Osteoblast (primary cell): Measurements from ENCODE around the gene C10orf88. TPM values are rescaled to one million over a fixed set of nuclear protein-coding genes. Genes with fewer than 3 reads are reported as not detected.

Experiments
- DNase-seq: peaks from one replicate; pipeline ENCODE4 v3.0.0; 2011; ENCODE audit warnings: low spot score, mixed read lengths; ENCODE audit not compliant: insufficient read length; ENCODE audit errors: missing footprints
- H2AFZ ChIP-seq: 2 replicates; pipeline ENCODE4 v1.6.0; 2011; ENCODE audit warnings: mild to moderate bottlenecking, low read length
- H3K27ac ChIP-seq: 2 replicates; pipeline ENCODE4 v1.5.1; 2011; ENCODE audit warnings: mild to moderate bottlenecking, low read depth, low read length, moderate library complexity
- H3K27me3 ChIP-seq: 2 replicates; pipeline ENCODE4 v1.6.0; 2012; ENCODE audit warnings: mild to moderate bottlenecking, control low read depth, inconsistent platforms, low read length, moderate library complexity; ENCODE audit not compliant: insufficient read depth
- H3K36me3 ChIP-seq: 2 replicates; pipeline ENCODE4 v1.5.1; 2011; ENCODE audit warnings: mild to moderate bottlenecking, low read length, control low read depth, moderate library complexity; ENCODE audit not compliant: insufficient read depth
- H3K4me1 ChIP-seq: 2 replicates; pipeline ENCODE4 v1.5.1; 2011; ENCODE audit warnings: mild to moderate bottlenecking, low read length, control low read depth, moderate library complexity; ENCODE audit not compliant: insufficient read depth
- H3K4me2 ChIP-seq: 2 replicates; pipeline ENCODE4 v1.6.0; 2011; ENCODE audit warnings: mild to moderate bottlenecking, low read length; ENCODE audit not compliant: insufficient read depth
- H3K4me3 ChIP-seq: fragments of 200-600 bp; sonication (generic); 3 replicates; pipeline ENCODE4 v1.5.1; 2012; ENCODE audit warnings: mild to moderate bottlenecking, low read length, inconsistent platforms; ENCODE audit not compliant: insufficient read depth
- H3K79me2 ChIP-seq: 2 replicates; pipeline ENCODE4 v1.6.0; 2012; ENCODE audit warnings: mild to moderate bottlenecking, low read length, control low read depth, inconsistent platforms; ENCODE audit not compliant: insufficient read depth
- H3K9me3 ChIP-seq: 2 replicates; pipeline ENCODE4 v1.5.1; 2011; ENCODE audit warnings: low read depth, low read length, control low read depth
- H4K20me1 ChIP-seq: 2 replicates; pipeline ENCODE4 v1.6.0; 2012; ENCODE audit warnings: mild to moderate bottlenecking, low read length, control low read depth; ENCODE audit not compliant: insufficient read depth
- total RNA-seq: library from RNA; depleted of rRNA; stranded (reverse); fragments of >200 nt; gene quantifications from 2 replicates; pipeline ENCODE4 v1.2.3, GENCODE V29; 2012
- TF ChIP-seq, protein P1 (sequence below): IDR thresholded peaks from 2 replicates; pipeline ENCODE4 v1.5.1; 2011; ENCODE audit warnings: mild to moderate bottlenecking, low read depth, low read length, moderate library complexity; ENCODE audit errors: extremely low read depth

C10orf88 gene
- total RNA-seq, 1 donor, result 6.5 TPM

DNA sequence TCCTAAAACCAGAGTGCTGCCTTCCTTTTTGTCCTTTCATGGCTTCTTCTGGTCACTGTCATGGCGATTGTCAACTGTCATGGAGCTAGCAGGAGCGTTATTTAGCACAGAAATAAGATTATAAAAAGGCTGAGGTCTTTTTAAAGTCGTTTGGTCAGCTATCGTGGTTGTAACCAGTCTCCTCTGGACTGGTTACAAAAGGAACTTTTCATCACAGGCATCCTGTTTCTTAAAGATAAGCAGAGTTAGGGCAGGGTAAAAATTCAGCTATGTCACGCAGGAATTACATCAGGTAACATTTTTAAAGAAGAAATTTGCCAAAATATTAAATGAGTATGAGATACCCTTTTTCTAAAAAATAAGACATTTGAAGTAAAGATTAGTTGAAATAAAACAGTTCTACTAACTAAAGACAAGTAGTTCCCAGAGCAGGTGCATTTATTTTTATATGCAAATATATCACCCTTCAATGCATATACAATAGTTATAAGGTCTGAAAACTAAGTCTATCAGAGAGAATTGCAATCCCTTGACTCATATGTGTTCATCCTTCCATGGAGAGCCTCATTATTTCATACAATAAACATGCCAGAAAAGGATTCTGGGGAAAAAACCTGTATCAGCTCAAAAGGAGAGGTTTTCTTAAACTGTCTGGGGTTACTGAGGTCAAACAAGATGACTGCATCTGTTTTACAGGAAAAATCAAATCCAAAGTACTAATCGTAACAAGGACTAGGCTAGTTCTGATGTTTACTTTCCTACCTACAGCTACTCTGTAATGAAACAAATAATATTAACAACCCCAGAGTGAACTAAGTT is 22.7 kb downstream of the C10orf88 start:
- no peaks in the 10 kb centered on the region for H3K4me1 ChIP-seq
- H2AFZ ChIP-seq, result no peak overlapping the region
- H4K20me1 ChIP-seq, result no peaks in the 10 kb centered on the region
- TF ChIP-seq, protein P1, sequence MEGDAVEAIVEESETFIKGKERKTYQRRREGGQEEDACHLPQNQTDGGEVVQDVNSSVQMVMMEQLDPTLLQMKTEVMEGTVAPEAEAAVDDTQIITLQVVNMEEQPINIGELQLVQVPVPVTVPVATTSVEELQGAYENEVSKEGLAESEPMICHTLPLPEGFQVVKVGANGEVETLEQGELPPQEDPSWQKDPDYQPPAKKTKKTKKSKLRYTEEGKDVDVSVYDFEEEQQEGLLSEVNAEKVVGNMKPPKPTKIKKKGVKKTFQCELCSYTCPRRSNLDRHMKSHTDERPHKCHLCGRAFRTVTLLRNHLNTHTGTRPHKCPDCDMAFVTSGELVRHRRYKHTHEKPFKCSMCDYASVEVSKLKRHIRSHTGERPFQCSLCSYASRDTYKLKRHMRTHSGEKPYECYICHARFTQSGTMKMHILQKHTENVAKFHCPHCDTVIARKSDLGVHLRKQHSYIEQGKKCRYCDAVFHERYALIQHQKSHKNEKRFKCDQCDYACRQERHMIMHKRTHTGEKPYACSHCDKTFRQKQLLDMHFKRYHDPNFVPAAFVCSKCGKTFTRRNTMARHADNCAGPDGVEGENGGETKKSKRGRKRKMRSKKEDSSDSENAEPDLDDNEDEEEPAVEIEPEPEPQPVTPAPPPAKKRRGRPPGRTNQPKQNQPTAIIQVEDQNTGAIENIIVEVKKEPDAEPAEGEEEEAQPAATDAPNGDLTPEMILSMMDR, result no peak
- H3K4me3 ChIP-seq, result no peak overlapping the region
- no peak for DNase-seq
- H3K27me3 ChIP-seq, result no peaks in the 10 kb centered on the region
- H3K9me3 ChIP-seq, result no peaks in the 10 kb centered on the region
- no peak overlapping the region for H3K4me2 ChIP-seq
- H3K27ac ChIP-seq, result no peak overlapping the region
- peaks cover 2% of the 10 kb centered on the region for H3K79me2 ChIP-seq
- H3K36me3 ChIP-seq, result no peaks in the 10 kb centered on the region

DNA sequence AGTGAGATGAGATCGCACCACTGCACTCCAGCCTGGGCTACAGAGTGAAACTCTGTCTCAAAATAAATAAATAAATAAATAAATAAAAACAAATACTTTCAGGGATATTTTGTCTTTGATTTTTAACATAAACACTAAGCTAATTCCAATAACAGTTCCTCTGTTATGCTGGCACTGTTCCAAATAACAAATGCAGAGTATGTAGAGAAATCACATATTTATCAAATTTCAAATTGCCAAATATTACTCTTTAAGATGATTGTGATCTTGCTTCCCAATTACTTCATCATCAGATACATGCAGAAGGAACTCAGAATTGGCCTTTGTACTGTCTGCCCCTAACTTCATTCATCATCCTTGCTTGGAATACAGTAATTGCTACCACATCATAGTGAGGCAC is 23.9 kb downstream of the C10orf88 start:
- Histone ChIP-seq H3K4me1 (no peaks in the 10 kb centered on the region), H3K4me3 (no peak overlapping the region), H3K27ac (no peak overlapping the region), H3K27me3 (no peaks in the 10 kb centered on the region), H3K9me3 (no peaks in the 10 kb centered on the region), H3K36me3 (no peaks in the 10 kb centered on the region), H2AFZ (no peak overlapping the region), H3K4me2 (no peak overlapping the region), H4K20me1 (no peaks in the 10 kb centered on the region), H3K79me2 (peaks cover 2% of the 10 kb centered on the region)
- no peak for DNase-seq
- TF ChIP-seq, protein P1, result no peak

DNA sequence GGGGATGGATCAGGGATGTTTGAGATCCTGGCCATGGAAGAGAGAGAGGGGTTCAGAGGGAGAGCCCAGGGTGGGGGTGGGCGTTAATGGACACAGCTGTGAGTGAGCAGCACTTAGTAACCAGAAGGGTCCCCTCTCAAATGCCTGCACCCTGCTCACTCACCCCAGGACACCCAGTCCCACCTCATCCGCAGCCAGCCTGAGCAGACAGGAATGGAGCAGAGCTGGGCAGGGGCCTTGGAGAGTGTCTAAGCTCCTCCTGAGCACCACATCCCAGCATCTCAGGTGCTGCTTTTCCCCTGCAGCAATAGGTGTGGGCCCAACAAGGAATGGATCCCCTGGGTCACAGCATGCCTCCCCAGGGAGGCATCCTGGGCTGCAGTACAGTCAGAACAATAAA is 38.3 kb downstream of the C10orf88 start:
- TF ChIP-seq, protein P1, result no peak
- H2AFZ ChIP-seq, result no peak overlapping the region
- no peaks in the 10 kb centered on the region for H3K36me3 ChIP-seq
- H3K79me2 ChIP-seq, result no peaks in the 10 kb centered on the region
- peaks cover 2% of the 10 kb centered on the region for H4K20me1 ChIP-seq
- no peaks in the 10 kb centered on the region for H3K9me3 ChIP-seq
- H3K27ac ChIP-seq, result no peak overlapping the region
- no peak overlapping the region for H3K4me2 ChIP-seq
- H3K4me3 ChIP-seq, result no peak overlapping the region
- H3K27me3 ChIP-seq, result no peaks in the 10 kb centered on the region
- H3K4me1 ChIP-seq, result no peaks in the 10 kb centered on the region
- no peak for DNase-seq

DNA sequence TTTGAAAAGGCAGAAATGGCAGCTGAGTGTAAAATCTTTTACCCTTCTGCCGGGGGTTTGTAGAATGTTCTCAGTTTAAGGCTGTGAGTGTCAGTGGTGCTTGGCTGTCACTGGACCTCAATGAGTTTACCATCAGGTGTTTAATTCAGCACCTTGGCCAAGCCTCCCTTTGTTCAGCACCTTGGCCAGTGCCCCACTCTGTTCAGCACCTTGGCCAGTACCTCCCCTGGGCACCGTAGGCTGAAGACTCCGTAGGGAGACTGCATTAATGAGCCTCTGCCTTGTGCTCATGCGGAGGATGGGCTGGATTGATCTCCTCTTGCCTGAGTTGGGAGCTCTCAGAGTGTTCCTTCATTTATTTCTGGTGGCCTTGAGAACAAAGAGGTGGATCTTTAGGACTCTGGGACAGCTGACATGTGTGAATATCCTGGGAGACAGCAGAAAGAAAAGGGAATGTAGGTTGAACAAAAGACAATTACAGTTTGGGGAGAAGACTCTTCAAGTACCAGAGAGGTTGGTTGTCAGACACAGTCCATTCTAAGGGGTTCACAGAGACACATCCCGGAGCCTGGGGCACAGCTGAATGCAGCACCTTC is 42.0 kb downstream of the C10orf88 start:
- Histone ChIP-seq H3K36me3 (no peaks in the 10 kb centered on the region), H3K9me3 (no peaks in the 10 kb centered on the region), H3K4me3 (no peak overlapping the region), H3K4me2 (no peak overlapping the region), H3K27ac (no peak overlapping the region), H4K20me1 (no peaks in the 10 kb centered on the region), H3K79me2 (no peaks in the 10 kb centered on the region), H3K4me1 (no peaks in the 10 kb centered on the region), H3K27me3 (no peaks in the 10 kb centered on the region), H2AFZ (no peak overlapping the region)
- DNase-seq, result peak; percentile 58
- TF ChIP-seq, protein P1, result no peak
